ENCODE data around the gene KIF26A. TPM values are rescaled to one million over a fixed set of nuclear protein-coding genes. Genes with fewer than 3 reads are reported as not detected.

The KIF26A gene
- total RNA-seq, 2 donors from 2014 or later: 2.0 to 3.9 TPM

DNA sequence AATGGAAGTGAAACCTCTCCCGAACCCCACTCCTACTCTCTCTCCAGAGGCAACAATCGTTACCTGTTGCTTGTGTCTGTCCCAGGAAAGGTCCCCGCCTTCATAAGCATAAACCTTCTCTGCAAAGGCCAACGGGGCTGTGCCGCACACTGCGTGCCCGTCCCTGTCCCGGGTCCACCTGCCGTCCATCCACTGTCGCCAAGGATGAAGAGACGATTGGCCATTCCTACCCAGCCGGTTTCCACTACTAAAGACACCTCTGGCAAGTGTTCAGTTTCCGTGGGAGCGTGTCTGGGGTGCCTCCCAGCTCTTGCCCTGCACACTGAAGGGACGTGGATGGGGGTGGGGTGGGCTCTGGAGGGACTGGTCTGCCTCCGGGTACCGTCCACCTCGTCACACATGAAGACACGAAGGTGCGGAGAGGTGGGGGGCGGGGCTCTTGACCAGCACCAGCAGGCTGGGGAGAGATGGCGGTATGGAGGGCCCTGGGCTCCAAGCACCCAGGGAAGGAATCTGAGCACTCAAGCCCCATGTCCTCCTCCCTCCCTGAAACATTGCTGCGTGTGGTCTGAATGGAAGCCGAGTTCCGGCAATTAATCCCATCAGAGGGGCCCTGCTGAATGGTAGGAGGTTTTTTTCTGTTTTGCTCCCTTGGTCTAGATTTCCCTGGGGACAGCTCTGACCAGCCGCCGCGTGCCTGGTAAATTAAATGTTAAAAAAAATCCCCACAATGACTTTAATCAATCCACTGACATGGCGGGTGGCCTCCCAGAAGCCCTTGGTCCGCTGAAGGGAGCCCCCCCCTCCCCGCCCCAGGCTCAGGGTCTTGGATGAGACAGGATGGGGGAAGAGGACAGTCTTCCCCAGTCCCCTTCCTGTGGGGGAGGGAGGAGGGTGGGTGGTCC, 4.1 kb upstream of the KIF26A start:
- Histone ChIP-seq H3K27me3 (replicated peaks; ENCODE audit: insufficient read depth) (no peaks in the 10 kb centered on the region), H3K9me3 (peaks cover 7% of the 10 kb centered on the region), H3K36me3 (no peaks in the 10 kb centered on the region), H3K4me3 (no peak overlapping the region), H3K4me1 (ENCODE audit: control insufficient read depth in 1 of 2, low read depth in 2 of 2) (peaks cover 8 to 28% of the 10 kb centered on the region in 2 donors), H3K27ac (no peak overlapping the region)
- DNase-seq (ENCODE audit: low spot score): no peak
- TF ChIP-seq, protein P1, sequence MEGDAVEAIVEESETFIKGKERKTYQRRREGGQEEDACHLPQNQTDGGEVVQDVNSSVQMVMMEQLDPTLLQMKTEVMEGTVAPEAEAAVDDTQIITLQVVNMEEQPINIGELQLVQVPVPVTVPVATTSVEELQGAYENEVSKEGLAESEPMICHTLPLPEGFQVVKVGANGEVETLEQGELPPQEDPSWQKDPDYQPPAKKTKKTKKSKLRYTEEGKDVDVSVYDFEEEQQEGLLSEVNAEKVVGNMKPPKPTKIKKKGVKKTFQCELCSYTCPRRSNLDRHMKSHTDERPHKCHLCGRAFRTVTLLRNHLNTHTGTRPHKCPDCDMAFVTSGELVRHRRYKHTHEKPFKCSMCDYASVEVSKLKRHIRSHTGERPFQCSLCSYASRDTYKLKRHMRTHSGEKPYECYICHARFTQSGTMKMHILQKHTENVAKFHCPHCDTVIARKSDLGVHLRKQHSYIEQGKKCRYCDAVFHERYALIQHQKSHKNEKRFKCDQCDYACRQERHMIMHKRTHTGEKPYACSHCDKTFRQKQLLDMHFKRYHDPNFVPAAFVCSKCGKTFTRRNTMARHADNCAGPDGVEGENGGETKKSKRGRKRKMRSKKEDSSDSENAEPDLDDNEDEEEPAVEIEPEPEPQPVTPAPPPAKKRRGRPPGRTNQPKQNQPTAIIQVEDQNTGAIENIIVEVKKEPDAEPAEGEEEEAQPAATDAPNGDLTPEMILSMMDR (IDR thresholded peaks at IDR 0.05): no peak
- ATAC-seq (ENCODE audit: insufficient number of reproducible peaks, low FRiP score, low read depth): no peak

DNA sequence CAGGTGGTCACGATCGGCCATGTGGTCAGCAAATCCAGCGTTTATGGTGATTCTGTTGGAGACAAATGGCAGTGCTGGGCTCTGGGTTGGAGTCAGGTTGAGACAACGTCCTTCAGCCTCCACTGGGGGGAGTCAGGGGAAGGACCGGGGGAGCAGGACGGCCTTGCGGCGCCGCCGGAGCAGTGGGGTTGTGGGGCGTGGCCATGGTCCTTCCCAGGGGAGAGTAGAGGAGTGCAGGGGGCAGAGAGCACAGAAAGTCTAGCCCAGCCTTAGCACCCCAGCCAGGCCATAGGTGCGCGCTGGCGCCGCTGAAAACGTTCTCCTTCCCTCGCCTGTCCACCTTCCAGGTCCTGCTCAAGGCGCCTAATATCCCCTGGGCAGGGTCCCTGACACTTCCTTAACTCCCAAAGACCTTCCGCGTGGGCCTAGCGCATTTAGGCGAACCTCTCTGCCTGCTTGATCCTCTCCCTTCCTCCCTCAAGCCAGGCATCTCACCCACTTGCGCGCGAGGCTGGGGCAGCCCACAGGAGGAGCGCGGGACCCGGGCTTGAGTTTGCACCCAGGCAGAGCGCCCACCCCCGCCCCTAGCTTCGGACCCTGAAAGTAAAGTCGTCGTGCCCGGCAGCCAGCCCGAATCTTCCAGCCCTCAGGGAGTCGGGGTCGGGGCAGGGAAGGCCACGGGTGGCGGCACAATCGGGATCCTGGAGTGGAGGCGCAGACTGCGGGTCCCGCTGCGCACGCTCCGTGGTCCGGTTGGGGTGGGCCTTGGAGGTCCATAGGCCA, 3.1 kb upstream of the KIF26A start:
- no peak overlapping the region for H3K27ac ChIP-seq
- TF ChIP-seq, protein P1 (IDR thresholded peaks at IDR 0.05): no peak
- DNase-seq (ENCODE audit: low spot score): no peak
- no peak overlapping the region for H3K4me3 ChIP-seq
- H3K9me3 ChIP-seq: peaks cover 4% of the 10 kb centered on the region
- no peaks in the 10 kb centered on the region for H3K36me3 ChIP-seq
- H3K4me1 ChIP-seq (ENCODE audit: control insufficient read depth in 1 of 2, low read depth in 2 of 2): peaks cover 8 to 28% of the 10 kb centered on the region in 2 donors
- H3K27me3 ChIP-seq (replicated peaks; ENCODE audit: insufficient read depth): no peaks in the 10 kb centered on the region
- ATAC-seq (ENCODE audit: insufficient number of reproducible peaks, low FRiP score, low read depth): no peak

DNA sequence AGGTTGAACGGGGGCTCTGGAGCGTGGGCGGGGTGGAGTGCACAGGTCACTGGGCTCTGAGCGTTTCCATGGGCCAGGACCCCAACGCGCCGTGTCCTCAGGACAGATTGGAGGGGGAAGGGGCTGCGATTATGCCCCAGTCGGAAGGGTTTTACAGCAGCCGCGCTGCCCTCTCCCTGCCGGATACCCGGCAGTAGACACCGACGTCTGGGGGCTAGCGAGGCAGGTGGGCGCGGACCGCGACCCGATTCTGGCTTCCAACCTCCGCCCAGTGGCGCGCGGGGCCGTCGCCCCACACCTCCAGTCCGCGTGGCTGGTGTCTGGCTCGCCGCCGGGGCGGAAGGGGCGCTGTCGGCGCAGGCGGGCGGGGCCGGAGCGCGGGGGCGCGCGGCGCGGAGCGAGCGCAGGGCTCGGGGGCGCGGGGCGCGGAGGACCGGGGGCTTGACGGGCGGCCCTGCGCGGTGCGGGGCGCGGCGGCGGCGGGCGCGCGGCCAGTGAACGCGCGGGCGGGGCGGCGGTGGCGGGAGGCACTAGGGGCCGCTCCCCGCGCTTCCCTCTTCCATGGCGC, 2.4 kb upstream of the KIF26A start:
- Histone ChIP-seq H3K36me3 (no peaks in the 10 kb centered on the region), H3K9me3 (no peaks in the 10 kb centered on the region), H3K27me3 (replicated peaks; ENCODE audit: insufficient read depth) (no peaks in the 10 kb centered on the region), H3K27ac (no peak overlapping the region), H3K4me3 (no peak overlapping the region), H3K4me1 (ENCODE audit: control insufficient read depth in 1 of 2, low read depth in 2 of 2) (peaks cover 8 to 28% of the 10 kb centered on the region in 2 donors)
- ATAC-seq (ENCODE audit: insufficient number of reproducible peaks, low FRiP score, low read depth) (no peak), DNase-seq (ENCODE audit: low spot score) (no peak)
- TF ChIP-seq, protein P1 (IDR thresholded peaks at IDR 0.05): no peak

DNA sequence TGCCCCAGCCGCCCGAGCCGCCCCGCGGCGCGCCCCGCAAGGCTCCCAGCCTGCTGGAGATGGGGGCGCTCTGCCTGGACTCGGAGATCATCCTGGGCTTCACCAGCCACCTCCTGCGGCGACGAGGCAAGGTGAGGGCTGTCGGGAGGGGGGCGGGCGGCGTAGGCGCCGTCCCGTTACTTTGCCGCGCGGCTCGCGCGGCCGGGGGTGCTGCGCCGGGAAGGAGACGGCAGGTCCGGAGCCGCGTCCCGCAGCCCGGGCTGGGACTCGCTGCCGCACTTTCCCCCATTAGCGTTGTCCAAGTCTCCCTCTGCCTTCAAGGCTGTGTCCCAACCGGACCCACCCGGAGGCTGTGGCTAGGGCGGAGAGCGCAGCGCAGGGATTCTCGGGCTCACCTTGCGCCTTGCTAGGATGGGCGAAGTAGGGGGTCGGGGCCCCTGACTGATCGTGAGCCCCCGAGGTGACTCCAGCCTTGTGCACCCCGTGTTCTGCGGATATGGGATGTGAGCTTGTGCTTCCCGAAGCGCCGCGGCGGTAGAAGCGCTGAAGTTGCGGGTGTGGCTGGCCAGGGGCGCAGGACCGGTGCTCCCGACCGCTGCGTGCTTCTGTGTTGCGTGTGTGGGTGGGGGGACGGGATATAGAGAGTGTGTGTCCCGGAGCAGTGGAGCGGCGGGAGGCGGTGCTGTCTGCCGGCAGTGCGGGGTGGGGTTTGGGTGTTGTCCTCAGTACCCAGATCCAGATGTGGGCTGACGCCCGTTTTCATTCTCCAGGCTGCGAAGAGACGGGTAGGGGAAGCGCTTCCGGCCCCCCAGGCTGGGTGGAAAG, 1.7 kb upstream of the KIF26A start:
- ATAC-seq (ENCODE audit: insufficient number of reproducible peaks, low FRiP score, low read depth) (no peak), DNase-seq (ENCODE audit: low spot score) (no peak)
- Histone ChIP-seq H3K27me3 (replicated peaks; ENCODE audit: insufficient read depth) (no peaks in the 10 kb centered on the region), H3K36me3 (no peaks in the 10 kb centered on the region), H3K27ac (no peak overlapping the region), H3K4me3 (peak overlapping the region; percentile 38), H3K4me1 (ENCODE audit: control insufficient read depth in 1 of 2, low read depth in 2 of 2) (peaks cover 8 to 28% of the 10 kb centered on the region in 2 donors), H3K9me3 (no peaks in the 10 kb centered on the region)
- TF ChIP-seq, protein P1 (IDR thresholded peaks at IDR 0.05): no peak

All from thoracic aorta (tissue), 2 donors.